HT1080 (cell line): ENCODE results near the gene ZNF692. TPM values are rescaled to one million over a fixed set of nuclear protein-coding genes. Genes with fewer than 3 reads are reported as not detected.

Experiments used
- DNase-seq: peaks from one replicate; pipeline ENCODE4 v3.0.0-alpha.2; 2015; ENCODE audit warnings: low read depth
- total RNA-seq: library from RNA; depleted of rRNA; stranded (reverse); fragments of >200 nt; shearing (Covaris generic); gene quantifications from 2 replicates; pipeline ENCODE4 v1.2.3, GENCODE V29; 2014

ZNF692 gene
- total RNA-seq, 1 experiment from 2014 or later = 23.5 TPM

DNA sequence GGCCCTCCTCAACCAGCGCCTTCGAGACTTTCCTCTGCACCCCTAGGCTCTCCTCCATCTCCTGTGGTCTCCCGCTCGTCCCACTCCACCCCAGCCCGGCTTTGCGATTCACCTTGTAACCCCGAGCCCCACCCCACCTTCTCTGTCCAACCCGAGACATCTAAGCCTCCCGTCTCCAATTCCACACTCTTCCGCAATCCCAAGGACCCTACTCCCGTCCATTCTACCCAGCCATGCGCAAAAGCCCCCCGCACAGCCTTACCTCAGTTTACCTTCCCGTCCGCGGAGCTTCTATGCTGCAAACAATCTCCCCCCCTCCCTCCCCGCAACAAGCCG lies 33.3 kb downstream of the ZNF692 start:
- no peak for DNase-seq

- DNase-seq = no peak
Measured at GRCh38 chr1:248825136-248825535, 33.7 kb downstream of the ZNF692 start.

DNA sequence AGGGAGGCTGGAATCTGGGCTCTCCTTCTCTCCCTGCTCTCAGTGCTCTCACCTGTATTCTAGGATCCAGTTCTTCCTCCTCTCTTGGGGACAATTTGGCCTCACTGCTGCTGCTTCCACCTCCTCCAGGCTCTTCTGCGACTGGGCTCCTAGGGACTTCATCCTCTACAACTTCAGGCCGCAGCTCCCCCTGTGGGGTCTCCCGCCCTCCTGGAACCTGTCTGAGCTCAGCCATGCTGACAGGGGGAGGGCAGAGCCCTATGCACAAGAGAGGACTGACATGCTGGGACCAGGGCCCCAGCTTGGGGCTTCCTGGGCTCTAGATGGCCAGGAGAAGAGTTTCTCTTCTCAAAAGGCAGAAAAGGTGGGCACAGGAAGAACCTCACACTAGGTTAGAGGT lies 34.2 kb downstream of the ZNF692 start:
- DNase-seq = no peak

- DNase-seq = no peak
Measured at GRCh38 chr1:248824301-248824700, 34.6 kb downstream of the ZNF692 start.

GRCh38 chr1:248823517-248824001 lies 35.3 kb downstream of the ZNF692 start:
- DNase-seq = peak; percentile 75

- no peak for DNase-seq
Measured at GRCh38 chr1:248822148-248823032, 36.5 kb downstream of the ZNF692 start.

DNA sequence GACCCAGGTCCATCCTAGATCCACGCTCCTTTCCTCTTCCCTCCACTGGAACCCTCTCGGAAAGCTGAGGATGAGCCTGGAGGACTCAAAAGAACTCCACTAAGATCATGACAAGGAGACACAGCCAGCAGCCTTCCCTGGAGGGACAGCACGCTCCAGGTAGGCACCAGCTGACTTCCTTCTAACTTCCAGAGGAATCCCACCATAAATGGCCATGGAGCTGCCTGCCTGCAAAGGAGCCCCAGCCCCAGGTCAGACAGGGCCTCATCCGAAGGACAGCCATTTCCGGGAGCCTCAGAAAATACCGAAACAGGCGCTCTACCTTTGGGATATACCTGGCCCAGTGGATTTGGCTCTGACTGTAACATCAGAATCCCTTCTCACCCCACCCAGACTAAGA lies 37.2 kb downstream of the ZNF692 start:
- no peak for DNase-seq

- DNase-seq = peak; percentile 89
Measured at GRCh38 chr1:248821101-248821500, 37.8 kb downstream of the ZNF692 start.

DNA sequence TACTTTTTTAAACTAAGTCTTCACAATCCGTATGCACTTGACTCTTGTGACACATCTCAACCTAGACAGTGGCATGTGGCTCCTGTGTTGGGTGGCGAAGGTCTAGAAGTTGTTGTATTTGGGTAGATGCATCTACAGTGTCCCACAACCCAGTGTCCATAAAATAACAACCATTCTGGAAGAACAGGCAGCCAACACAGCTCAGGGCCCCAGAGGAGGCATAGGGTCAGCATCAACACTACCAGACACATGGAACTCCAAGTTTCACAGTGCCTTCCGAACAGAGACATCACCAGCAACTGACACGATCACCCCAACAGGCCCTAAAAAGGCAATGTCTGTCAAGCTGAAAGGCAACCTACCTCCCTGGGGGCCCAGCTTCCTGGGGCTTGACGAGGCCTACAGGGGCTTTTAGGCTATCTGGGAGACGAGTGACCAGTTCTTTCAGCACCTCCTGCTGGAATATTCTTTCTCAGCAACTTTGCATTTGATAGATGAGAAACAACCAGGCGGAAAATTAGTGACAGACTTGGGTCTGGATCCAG lies 38.8 kb downstream of the ZNF692 start:
- DNase-seq = no peak

DNA sequence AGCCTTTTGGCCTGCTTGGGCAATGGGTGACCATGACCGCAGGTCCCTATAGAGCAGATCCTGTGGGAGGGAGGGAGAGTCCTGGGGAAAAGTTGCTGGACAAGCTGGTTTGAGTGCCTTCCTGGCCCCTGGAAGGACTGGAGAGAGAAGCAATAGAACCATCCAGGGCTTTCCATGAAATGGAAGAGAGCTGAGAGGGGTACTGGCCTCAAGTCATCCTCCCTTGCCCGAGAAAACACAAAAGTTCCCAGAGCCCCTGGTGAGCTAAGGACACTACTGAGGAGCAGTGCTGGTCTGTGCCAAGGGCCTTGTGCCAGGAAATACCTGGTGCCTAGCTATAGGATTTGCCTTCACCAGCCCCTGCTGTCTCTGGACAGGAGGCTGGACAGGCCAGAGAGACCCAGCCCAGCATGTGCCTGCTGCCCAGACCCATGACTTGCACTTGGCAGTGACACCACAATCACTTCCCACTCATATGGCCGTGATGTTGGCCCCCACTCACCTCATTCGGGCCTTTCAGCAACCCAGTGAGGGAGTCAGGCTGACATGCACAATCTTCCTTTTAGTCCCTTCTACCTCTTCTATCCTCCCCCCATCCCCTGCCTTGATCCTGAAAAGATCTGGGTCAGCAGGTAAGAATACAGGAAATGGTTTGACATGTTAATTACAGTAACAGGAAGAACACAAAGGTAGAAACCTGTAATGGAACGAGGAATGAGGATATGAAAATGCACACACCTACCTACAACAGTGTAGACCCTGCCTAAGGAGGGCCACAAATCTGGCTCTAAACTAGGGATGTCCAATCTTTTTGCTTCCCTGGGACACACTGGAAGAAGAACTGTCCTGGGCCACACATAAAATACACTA lies 40.1 kb downstream of the ZNF692 start:
- DNase-seq = no peak

GRCh38 chr1:248817065-248817464 lies 41.8 kb downstream of the ZNF692 start:
- no peak for DNase-seq

- no peak for DNase-seq
Measured at GRCh38 chr1:248816042-248816851, 42.6 kb downstream of the ZNF692 start.

- DNase-seq = no peak
Measured at GRCh38 chr1:248815407-248816034, 43.4 kb downstream of the ZNF692 start.

GRCh38 chr1:248814351-248814750 lies 44.5 kb downstream of the ZNF692 start:
- DNase-seq = no peak

DNA sequence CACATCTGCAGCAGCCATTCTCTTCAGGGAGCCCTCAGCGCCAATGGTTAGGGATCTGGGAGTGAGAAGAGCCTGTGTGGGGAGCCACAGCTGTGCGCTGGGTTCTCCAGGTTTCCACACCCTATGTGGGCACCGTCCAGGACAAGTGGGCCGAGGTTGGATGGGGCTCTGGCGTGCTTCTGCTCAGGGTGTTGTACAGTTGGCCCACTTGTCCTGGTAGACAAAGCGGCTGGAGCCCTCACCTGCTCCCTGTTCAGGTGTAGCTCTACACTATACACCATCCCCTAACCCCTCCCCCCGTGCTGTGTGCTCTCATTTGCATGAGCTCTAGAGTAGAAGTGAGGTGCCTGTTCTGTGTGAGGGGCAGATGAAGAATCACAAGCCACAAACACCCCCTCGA lies 45.3 kb downstream of the ZNF692 start:
- no peak for DNase-seq

DNA sequence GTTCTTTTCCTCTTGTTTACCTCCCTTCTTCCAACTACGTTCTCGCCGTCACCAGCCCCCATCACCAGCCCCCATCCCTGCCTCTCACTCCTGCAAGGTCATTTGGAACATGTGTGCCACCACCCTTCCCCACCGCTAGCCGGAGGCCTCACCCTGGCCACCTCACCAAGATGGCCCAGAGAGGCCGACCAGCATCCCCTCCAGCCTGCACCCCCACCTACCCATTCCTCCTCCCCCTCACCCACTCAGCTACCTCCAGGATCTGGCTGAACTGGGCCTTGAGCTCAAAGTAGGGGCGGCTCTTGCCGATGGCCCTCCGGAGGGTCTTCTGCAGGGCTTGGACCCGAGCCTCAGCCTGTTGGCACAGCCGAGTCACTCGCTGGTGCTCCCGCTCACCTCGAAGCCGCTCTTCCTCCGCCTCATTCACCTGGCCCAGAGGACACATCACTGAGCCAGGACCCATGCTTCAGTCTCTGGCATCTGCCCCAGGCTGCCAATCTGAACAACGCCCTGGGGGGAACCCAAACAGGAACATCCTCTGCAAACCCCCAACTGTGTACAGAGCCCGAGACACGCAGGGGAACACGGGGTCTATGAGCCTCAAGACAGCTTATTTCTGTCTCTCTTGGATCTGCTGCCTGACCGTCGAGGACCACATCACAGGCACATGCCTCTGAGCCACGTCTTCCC lies 46.0 kb downstream of the ZNF692 start:
- no peak for DNase-seq

DNA sequence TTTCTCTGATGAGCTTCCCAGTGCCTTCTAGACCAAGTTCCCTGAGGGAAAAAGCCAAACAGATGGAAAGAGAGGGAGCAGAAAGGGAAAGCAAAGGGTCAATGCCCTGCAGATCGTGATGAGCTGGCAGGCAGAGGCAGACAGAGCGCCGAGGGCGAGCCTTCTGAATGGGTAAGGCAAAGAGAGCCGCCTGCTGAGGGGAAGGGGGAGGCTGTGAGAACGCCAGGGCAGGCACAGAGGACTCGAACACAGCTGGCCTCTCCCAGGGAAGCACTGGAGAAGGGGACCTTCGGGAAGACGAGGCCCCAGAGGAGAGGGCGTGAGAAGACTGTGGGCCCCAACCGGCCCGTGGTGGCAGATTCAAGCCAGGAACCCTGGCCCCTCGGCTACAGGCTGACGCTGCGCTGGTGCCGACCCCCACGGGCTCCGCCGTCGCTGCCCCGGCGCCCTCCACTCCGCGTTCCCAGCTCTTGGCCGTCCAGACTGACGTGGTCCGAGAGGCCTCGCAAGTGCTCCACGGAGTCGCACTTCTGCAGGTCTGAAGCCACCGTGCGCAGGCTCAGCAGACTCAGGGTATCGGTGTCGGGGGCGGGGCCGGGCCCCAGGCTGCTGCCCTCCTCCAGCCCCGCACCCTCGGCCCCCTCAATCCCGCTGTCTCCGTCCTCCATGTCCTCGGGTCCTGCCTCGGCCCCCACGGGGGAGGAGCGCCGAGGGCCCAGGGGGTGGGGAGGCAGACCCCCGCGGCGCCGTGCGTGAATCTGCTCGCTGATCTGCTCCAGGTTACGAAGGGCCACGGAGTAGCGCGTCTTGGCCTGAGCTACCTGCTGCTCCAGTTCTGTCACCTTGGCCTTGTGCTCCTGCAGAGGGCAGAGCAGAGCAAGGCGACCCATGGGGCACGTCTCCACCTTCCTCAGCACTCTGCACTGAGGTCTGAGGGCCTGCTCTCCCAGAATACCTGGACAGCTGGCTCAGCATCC lies 47.1 kb downstream of the ZNF692 start:
- no peak for DNase-seq

- DNase-seq = no peak
Measured at GRCh38 chr1:248810727-248811513, 48.0 kb downstream of the ZNF692 start.
